SU-DHL-6 (cell line): ENCODE measurements around the gene SLN.

Experiments used
- H2AFZ ChIP-seq: fragments of 200-600 bp; sonication (generic); 2 replicates; pipeline ENCODE4 v1.6.1; 2014; ENCODE audit warnings: low read depth, mild to moderate bottlenecking, moderate library complexity, mixed read lengths, antibody characterized with exemption, low read length; ENCODE audit not compliant: severe bottlenecking
- H3F3A ChIP-seq: fragments of 200-600 bp; shearing (Covaris generic); 2 replicates; pipeline ENCODE4 v1.6.0; 2016; ENCODE audit warnings: antibody characterized with exemption, mild to moderate bottlenecking; ENCODE audit not compliant: insufficient read depth
- H3K27ac ChIP-seq: fragments of 200-600 bp; sonication (generic); 2 replicates; pipeline ENCODE4 v1.5.1; 2016; ENCODE audit warnings: low read depth, mild to moderate bottlenecking, low read length, moderate library complexity, mixed read lengths
- H3K27me3 ChIP-seq: fragments of 200-600 bp; sonication (generic), shearing (Covaris generic); 2 replicates; pipeline ENCODE4 v1.6.0; 2014; ENCODE audit warnings: mild to moderate bottlenecking, low read length
- H3K36me3 ChIP-seq: fragments of 200-600 bp; sonication (generic); 2 replicates; pipeline ENCODE4 v1.6.1; 2014; ENCODE audit warnings: mild to moderate bottlenecking, low read length, mixed read lengths
- H3K4me2 ChIP-seq: fragments of 300-600, 200-600 bp; shearing (Covaris generic), sonication (generic); 2 replicates; pipeline ENCODE4 v1.6.0; 2014; ENCODE audit warnings: low read length, low read depth, mild to moderate bottlenecking; ENCODE audit not compliant: poor library complexity, severe bottlenecking
- H3K4me3 ChIP-seq: fragments of 200-600 bp; sonication (generic); 2 replicates; pipeline ENCODE4 v1.5.1; 2014; ENCODE audit warnings: antibody characterized with exemption, low read length, mild to moderate bottlenecking, mixed read lengths; ENCODE audit not compliant: insufficient read depth, poor library complexity, severe bottlenecking
- H3K79me2 ChIP-seq: fragments of 200-600 bp; sonication (generic); 2 replicates; pipeline ENCODE4 v1.6.1; 2014; ENCODE audit warnings: mild to moderate bottlenecking, low read length, moderate library complexity; ENCODE audit not compliant: insufficient read depth
- H3K9ac ChIP-seq: fragments of 200-600 bp; sonication (generic); 2 replicates; pipeline ENCODE4 v1.7.0; 2014; ENCODE audit warnings: mild to moderate bottlenecking, low read length
- H3K9me2 ChIP-seq: fragments of 200-600 bp; sonication (generic); replicated peaks from 2 replicates; pipeline ENCODE4 v1.6.1; 2014; ENCODE audit warnings: low read length; ENCODE audit not compliant: insufficient read depth
- H3K9me3 ChIP-seq: fragments of 200-600 bp; sonication (generic); 2 replicates; pipeline ENCODE4 v1.6.1; 2014; ENCODE audit warnings: low read length, mixed read lengths; ENCODE audit not compliant: insufficient read depth
- H4K20me1 ChIP-seq: fragments of 200-600 bp; sonication (generic); 2 replicates; pipeline ENCODE4 v1.6.1; 2014; ENCODE audit warnings: low read depth, mild to moderate bottlenecking, antibody characterized with exemption, low read length, moderate library complexity, mixed read lengths
- EZH2phosphoT487 ChIP-seq: fragments of 200-600 bp; sonication (generic), shearing (Covaris generic); conservative IDR thresholded peaks from 2 replicates; pipeline ENCODE4 v1.6.1; 2018; ENCODE audit warnings: mild to moderate bottlenecking, antibody characterized with exemption, low read length, moderate library complexity, mixed read lengths
- TF ChIP-seq, protein P1 (sequence below): fragments of 200-600 bp; sonication (generic); IDR thresholded peaks from one replicate; pipeline ENCODE4 v1.5.1; 2017; ENCODE audit warnings: antibody characterized with exemption, mild to moderate bottlenecking, low read length, moderate library complexity; ENCODE audit not compliant: insufficient read depth, poor library complexity, severe bottlenecking

The SLN gene

DNA sequence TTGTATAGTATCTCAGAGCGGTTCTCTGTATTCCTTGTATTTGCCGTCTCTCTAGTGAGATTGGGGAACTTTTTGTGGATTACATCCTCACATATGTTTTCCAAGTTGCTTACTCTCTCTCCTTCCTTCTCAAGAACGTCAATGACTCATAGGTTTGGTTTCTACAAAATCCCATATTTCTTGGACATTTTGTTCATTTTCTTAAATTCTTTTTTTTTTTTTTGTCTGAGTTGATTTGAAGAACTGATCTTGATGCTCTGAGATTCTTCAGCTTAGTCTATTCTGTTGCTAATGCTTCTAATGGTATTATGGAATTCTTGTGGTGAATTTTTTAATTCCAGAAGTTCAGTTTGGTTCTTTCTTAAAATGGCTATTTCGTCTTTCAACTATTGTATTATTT, 28.4 kb upstream of the SLN start:
- H3K79me2 ChIP-seq = no peaks in the 10 kb centered on the region
- no peak overlapping the region for H3K4me2 ChIP-seq
- no peaks in the 10 kb centered on the region for H3F3A ChIP-seq
- H2AFZ ChIP-seq = no peak overlapping the region
- no peak overlapping the region for H3K9ac ChIP-seq
- H3K4me3 ChIP-seq = no peak overlapping the region
- TF ChIP-seq, protein P1, sequence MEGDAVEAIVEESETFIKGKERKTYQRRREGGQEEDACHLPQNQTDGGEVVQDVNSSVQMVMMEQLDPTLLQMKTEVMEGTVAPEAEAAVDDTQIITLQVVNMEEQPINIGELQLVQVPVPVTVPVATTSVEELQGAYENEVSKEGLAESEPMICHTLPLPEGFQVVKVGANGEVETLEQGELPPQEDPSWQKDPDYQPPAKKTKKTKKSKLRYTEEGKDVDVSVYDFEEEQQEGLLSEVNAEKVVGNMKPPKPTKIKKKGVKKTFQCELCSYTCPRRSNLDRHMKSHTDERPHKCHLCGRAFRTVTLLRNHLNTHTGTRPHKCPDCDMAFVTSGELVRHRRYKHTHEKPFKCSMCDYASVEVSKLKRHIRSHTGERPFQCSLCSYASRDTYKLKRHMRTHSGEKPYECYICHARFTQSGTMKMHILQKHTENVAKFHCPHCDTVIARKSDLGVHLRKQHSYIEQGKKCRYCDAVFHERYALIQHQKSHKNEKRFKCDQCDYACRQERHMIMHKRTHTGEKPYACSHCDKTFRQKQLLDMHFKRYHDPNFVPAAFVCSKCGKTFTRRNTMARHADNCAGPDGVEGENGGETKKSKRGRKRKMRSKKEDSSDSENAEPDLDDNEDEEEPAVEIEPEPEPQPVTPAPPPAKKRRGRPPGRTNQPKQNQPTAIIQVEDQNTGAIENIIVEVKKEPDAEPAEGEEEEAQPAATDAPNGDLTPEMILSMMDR = no peak
- no peak for TF ChIP-seq EZH2phosphoT487
- H3K36me3 ChIP-seq = no peaks in the 10 kb centered on the region
- H3K27me3 ChIP-seq = no peaks in the 10 kb centered on the region
- no peaks in the 10 kb centered on the region for H3K9me3 ChIP-seq
- no peaks in the 10 kb centered on the region for H4K20me1 ChIP-seq
- no peaks in the 10 kb centered on the region for H3K9me2 ChIP-seq
- H3K27ac ChIP-seq = no peak overlapping the region

DNA sequence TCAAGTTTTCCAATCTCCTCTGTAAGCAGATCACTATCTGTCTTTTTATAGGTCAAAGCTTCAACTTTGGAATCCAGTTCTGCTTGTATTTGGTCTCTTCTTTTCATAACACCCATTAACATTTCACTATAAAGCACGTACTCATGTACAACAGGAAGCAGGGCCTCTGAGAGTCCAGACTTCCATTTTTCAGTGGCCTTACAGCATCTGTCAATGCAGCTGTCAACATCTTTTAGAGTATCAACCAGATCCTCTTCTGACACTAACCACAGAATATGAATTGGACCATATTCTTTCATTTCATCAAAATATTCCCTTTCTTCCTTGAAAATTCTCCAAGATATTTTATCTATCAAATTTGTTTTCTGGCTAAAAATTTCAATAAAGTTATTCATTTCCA, 24.7 kb upstream of the SLN start:
- Histone ChIP-seq H3K27me3 (no peaks in the 10 kb centered on the region), H3K9ac (no peak overlapping the region), H3K9me2 (no peaks in the 10 kb centered on the region), H3K4me2 (no peak overlapping the region), H4K20me1 (no peaks in the 10 kb centered on the region), H3K36me3 (no peaks in the 10 kb centered on the region), H3F3A (no peaks in the 10 kb centered on the region), H3K27ac (no peak overlapping the region), H3K9me3 (no peaks in the 10 kb centered on the region), H3K4me3 (no peak overlapping the region), H2AFZ (no peak overlapping the region), H3K79me2 (no peaks in the 10 kb centered on the region)
- TF ChIP-seq, protein P1 = no peak
- no peak for TF ChIP-seq EZH2phosphoT487

DNA sequence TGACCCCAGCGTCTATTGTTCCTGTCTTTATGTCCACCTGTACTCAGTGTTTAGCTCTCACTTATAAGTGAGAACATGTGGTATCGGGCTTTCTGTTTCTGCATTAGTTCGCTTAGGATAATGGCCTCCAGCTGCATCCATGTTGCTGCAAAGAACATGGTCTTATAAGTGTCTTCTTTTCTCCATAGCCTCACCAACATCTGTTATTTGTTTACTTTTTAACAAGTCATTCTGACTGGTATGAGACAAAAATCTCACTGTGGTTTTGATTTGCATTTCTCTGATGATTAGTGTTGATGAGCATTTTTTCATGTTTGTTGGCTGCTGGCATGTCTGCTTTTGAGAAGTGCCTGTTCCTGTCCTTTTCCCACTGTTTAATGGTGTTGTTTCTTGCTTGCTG, 21.7 kb upstream of the SLN start:
- Histone ChIP-seq H2AFZ (no peak overlapping the region), H3K9me3 (no peaks in the 10 kb centered on the region), H3K9ac (no peak overlapping the region), H3K36me3 (no peaks in the 10 kb centered on the region), H3K27ac (no peak overlapping the region), H3K4me2 (no peak overlapping the region), H3K79me2 (no peaks in the 10 kb centered on the region), H3F3A (no peaks in the 10 kb centered on the region), H4K20me1 (no peaks in the 10 kb centered on the region), H3K27me3 (no peaks in the 10 kb centered on the region), H3K9me2 (no peaks in the 10 kb centered on the region), H3K4me3 (no peak overlapping the region)
- TF ChIP-seq, protein P1 = no peak
- TF ChIP-seq EZH2phosphoT487 = no peak

DNA sequence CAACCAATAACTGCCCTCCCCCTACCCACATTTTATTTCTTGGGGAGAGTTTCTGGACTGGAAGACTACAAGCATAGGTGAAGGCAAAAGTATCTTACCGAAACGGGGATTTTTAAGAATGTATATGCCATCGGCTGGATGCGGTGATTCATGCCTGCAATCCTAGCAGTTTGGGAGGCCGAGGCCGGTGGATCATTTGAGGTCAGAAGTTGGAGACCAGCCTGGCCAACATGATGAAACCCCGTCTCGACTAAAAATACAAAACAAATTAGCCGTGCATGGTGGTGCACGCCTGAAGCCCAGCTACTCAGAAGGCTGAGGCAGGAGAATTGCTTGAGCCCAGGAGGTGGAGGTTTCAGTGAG, 20.8 kb upstream of the SLN start:
- H3K36me3 ChIP-seq = no peaks in the 10 kb centered on the region
- no peaks in the 10 kb centered on the region for H3K27me3 ChIP-seq
- no peak overlapping the region for H3K27ac ChIP-seq
- H3K9ac ChIP-seq = no peak overlapping the region
- H3K4me3 ChIP-seq = no peak overlapping the region
- no peaks in the 10 kb centered on the region for H3K9me3 ChIP-seq
- no peaks in the 10 kb centered on the region for H3K79me2 ChIP-seq
- no peak overlapping the region for H2AFZ ChIP-seq
- H4K20me1 ChIP-seq = no peaks in the 10 kb centered on the region
- no peaks in the 10 kb centered on the region for H3F3A ChIP-seq
- no peak overlapping the region for H3K4me2 ChIP-seq
- TF ChIP-seq EZH2phosphoT487 = no peak
- TF ChIP-seq, protein P1 = no peak
- H3K9me2 ChIP-seq = no peaks in the 10 kb centered on the region
